GM19397 (cell line): ENCODE results near the gene MMP3.
"Not testable (repeated sequence)": the region's sequence is repeated elsewhere in the genome, so short reads cannot be mapped to it uniquely, and the experiment has no call there.

Experiments used
- ATAC-seq: cut with Tn5 transposase; IDR thresholded peaks from one replicate; pipeline ENCODE4 v1.9.1; 2021; ENCODE audit warnings: mild to moderate bottlenecking, moderate library complexity; ENCODE audit not compliant: unreplicated experiment

Gene MMP3

GRCh38 chr11:102843489-102843888, at the start of gene MMP3:
Gene MMP3 (minus strand): TSS chr11:102843609. CDS start chr11:102843546, 63 bp downstream.
- no peak for ATAC-seq

GRCh38 chr11:102891736-102892135, 48.3 kb upstream of the MMP3 start:
- no peak for ATAC-seq

- ATAC-seq, result no peak
These were observed 43.6 kb upstream of the MMP3 start for GRCh38 chr11:102886999-102887398.

- peak; percentile 17 for ATAC-seq
These were observed 39.7 kb upstream of the MMP3 start for GRCh38 chr11:102883141-102883540.

- ATAC-seq, result peak; percentile 71
These were observed 39.1 kb upstream of the MMP3 start for GRCh38 chr11:102882389-102883024.

GRCh38 chr11:102879801-102880200, 36.4 kb upstream of the MMP3 start:
- ATAC-seq, result no peak

- ATAC-seq, result no peak
These were observed 35.2 kb upstream of the MMP3 start for GRCh38 chr11:102878595-102878994.

GRCh38 chr11:102874852-102875251, 31.4 kb upstream of the MMP3 start, which contains the start of gene MMP12:
Gene MMP12 (minus strand): TSS chr11:102874982. CDS start chr11:102874937, 45 bp downstream.
- ATAC-seq, result no peak

- not testable (repeated sequence) for ATAC-seq
These were observed 26.1 kb upstream of the MMP3 start for GRCh38 chr11:102869354-102869964.

- ATAC-seq, result no peak
These were observed 24.9 kb upstream of the MMP3 start for GRCh38 chr11:102868339-102868738.

- no peak for ATAC-seq
These were observed 21.3 kb upstream of the MMP3 start for GRCh38 chr11:102864724-102865123.

- ATAC-seq, result no peak
These were observed 10.5 kb upstream of the MMP3 start for GRCh38 chr11:102853956-102854355.

GRCh38 chr11:102853055-102853454, 9.6 kb upstream of the MMP3 start:
- no peak for ATAC-seq

GRCh38 chr11:102850973-102851745, 7.8 kb upstream of the MMP3 start:
- ATAC-seq, result no peak

GRCh38 chr11:102849311-102849710, 5.9 kb upstream of the MMP3 start:
- ATAC-seq, result no peak

- ATAC-seq, result no peak
These were observed 2.9 kb upstream of the MMP3 start for GRCh38 chr11:102846292-102846691.

- ATAC-seq, result no peak
These were observed 479 bp downstream of the MMP3 start for GRCh38 chr11:102842930-102843329.

GRCh38 chr11:102840018-102840417, 3.4 kb downstream of the MMP3 start:
- no peak for ATAC-seq

GRCh38 chr11:102837646-102838045, 5.8 kb downstream of the MMP3 start:
- no peak for ATAC-seq

- no peak for ATAC-seq
These were observed 6.3 kb downstream of the MMP3 start for GRCh38 chr11:102837156-102837555.

GRCh38 chr11:102836290-102836875, 7.0 kb downstream of the MMP3 start:
- no peak for ATAC-seq
